GM04504 (cell line): ENCODE measurements around the gene COMMD1.
"Not testable (repeated sequence)": the region's sequence is repeated elsewhere in the genome, so short reads cannot be mapped to it uniquely, and the experiment has no call there.

Experiments
- DNase-seq: peaks from one replicate; pipeline ENCODE4 v3.0.0-alpha.2; 2012; ENCODE audit warnings: low read depth

Gene COMMD1

DNA sequence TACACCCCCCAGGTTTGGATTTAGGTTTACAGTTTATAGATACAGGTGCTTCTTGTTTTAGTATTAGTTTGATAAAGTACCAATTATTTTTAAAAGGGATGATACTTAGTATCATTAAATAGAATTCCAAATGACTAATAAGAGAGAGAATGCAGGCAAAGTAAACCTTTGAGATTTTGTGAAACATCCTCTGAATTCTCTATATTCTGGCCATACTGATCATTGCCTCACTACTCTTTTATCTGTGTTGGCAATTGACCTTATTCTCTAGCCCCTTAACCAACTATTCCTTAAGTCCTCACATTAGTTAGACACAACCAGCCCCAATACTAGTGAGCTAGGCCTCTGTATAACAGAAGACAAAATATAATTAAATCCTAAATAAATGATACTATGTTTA, 125.4 kb downstream of the COMMD1 start:
- no peak for DNase-seq

DNA sequence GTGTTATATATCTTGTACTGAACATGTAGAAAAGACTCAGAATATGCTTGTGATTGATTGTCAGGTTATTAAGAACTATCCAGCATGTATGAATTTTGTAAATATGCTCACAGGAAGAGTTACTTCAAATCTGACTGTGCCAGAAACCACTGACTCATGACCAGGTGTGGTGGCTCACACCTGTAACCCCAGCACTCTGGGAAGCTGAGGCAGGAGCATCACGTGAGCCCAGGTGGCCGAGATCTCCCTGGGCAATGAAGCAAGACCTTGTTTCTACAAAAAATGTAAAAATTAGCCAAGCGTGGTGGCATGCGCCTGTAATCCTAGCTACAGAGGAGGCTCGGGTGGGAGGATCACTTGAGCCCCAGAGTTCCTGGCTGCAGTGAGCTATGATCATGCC, 126.6 kb downstream of the COMMD1 start:
- DNase-seq, result no peak

GRCh38 chr2:62034715-62035114, 129.2 kb downstream of the COMMD1 start:
- no peak for DNase-seq

DNA sequence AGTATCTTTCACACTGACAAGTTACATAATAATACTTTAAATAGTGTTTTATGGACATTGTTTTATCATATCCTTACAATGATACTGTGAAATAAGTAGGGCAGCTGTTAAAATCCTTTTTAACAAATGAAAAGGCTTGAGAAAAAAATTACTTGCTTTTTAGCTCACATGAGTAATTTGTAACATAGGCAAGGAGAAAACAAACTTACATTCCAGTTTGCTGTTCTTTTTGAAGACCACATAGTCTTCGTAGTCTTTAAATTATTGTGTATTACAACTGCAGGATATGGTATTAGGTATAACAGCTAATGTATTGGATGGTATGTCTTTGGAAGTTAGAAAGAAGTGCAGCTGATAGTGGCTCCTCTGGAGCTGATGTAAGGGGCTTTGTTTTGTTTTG, 130.8 kb downstream of the COMMD1 start:
- no peak for DNase-seq

- no peak for DNase-seq
Measured at GRCh38 chr2:62036761-62037250, 131.3 kb downstream of the COMMD1 start.

DNA sequence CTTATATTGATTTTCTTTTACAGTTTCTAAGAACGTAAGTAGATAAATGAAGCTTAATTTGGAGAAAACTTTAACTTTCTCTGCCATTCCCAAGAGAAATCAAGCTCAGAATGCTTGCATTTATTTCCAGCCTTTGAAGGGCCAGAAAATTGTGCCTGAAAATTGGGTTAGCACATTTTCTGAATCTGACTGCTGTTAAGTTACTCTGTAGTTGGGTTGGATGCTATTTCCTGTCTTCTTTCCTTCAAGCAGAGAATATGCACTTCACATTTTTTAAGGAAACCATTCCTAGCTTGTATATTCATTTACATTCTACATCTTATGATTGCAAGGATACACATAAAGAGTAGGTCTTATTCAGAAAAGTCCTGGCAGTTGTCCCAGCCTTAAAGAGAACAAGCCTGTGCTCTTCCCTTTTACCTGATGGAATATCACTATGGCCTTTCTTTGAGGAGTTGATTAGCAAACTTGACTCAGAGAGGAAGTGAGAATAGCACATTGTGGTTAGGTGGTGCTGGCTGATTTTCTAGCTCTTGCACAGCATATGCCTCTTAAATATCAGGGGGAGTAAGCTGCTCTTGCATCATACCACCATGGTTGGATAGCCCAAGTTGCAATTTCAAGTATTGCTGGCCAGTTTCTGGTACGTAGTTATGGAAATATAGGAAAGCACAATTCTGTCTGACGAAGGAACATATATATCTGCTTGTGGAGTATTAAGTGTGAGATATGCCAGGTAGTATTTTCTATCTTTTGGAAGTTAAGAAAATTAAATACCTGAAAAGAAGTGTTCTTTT, 133.7 kb downstream of the COMMD1 start:
- DNase-seq, result no peak

DNA sequence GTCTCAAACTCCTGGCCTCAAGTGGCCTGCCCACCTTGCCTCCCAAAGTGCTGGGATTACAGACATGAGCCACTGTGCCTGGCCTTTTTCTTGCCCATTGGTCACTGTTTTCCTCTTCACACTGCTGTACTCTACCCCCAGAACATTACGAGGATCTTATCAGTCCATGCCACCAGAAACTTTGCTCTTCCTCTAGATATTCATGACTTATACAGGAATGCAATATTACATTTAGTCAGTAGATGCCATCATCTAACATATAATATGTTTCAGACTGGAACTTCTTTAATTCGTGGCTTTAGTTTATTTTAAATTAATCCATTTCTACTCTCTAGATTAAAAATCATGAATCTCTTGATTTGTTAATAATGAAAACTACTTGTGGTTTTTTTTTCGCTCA, 135.5 kb downstream of the COMMD1 start:
- DNase-seq, result no peak

GRCh38 chr2:62041701-62042385, 136.4 kb downstream of the COMMD1 start:
- not testable (repeated sequence) for DNase-seq

- DNase-seq, result no peak
Measured at GRCh38 chr2:62042400-62042799, 136.9 kb downstream of the COMMD1 start.

- no peak for DNase-seq
Measured at GRCh38 chr2:62042944-62043343, 137.5 kb downstream of the COMMD1 start.

- DNase-seq, result no peak
Measured at GRCh38 chr2:62045017-62045543, 139.6 kb downstream of the COMMD1 start.

DNA sequence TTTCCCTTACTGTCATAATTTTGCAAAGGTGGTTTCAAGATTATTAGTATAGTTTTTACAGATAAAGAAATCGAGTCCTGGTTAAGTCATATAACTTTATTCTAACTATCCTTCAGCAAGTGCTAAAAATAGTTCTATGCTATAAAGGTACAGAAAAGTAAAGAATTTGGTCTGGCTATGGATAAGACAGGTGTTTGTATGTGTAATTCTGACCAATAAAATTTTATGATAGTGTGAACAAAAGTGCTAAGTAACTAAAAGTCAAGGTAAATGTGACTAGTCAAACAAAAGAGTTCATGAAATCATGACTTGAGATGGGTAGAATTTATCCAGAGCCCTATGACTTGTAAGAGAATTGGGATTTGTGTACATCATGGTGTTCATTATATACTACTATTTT, 140.7 kb downstream of the COMMD1 start:
- DNase-seq, result no peak

DNA sequence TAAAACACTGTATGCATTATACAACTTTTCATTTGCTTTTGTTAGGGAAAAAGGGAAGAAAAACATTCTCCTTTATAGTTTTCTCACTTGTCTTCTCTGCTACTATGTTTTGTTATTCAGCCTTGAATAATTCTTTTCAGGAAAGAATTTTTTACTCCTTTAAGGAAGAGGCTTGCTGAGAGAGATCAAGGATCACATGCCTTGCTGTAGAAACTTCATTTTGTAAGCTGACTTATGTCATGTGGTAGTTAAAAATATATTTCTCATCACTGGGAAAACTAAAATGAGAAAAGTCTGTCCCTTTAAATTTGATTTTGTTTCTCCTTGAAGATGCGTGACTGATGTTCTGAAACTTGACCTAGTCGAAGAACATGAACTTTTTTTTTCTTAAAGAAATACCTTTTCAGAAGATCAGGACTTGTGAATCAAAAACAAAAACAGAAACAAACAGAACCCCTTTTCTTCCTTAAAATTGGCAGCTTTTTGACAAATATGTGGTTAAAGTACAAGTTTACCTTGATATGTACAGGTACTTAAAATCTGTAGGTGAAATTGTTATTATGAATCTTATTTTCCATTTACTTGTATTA, 145.1 kb downstream of the COMMD1 start:
- no peak for DNase-seq

DNA sequence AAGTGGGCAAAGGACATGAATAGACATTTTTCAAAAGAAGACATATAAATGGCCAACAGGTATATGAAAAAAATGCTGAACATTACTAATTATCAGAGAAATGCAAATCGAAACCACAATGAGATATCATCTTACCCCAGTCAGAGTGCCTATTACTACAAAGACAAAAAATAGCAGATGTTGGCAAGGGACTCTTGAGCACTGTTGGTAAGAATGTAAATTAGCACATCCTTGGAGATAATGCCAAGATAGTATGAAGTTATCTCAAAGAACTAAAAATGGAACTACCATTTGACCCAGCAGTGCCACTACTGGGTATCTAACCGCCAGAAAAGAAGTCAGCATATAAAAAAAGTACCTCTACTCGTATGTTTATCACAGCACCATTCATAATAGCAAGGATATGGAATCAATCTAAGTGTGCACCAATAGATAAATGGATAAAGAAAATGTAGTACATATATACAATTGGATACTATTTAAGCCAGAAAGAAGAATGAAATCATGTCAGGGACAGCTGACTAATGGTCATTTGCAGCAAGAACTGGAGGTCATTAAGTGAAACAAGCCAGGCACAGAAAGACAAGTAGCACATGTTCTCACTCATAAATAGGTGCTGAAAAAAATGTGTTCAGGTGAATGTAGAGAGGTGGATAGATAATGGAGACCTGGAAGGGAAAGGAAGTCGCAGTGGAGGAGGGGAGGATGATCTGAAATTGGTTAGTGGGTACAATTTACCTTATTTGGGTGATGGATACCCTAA, 148.7 kb downstream of the COMMD1 start:
- no peak for DNase-seq

- no peak for DNase-seq
Measured at GRCh38 chr2:62054916-62055450, 149.5 kb downstream of the COMMD1 start.

DNA sequence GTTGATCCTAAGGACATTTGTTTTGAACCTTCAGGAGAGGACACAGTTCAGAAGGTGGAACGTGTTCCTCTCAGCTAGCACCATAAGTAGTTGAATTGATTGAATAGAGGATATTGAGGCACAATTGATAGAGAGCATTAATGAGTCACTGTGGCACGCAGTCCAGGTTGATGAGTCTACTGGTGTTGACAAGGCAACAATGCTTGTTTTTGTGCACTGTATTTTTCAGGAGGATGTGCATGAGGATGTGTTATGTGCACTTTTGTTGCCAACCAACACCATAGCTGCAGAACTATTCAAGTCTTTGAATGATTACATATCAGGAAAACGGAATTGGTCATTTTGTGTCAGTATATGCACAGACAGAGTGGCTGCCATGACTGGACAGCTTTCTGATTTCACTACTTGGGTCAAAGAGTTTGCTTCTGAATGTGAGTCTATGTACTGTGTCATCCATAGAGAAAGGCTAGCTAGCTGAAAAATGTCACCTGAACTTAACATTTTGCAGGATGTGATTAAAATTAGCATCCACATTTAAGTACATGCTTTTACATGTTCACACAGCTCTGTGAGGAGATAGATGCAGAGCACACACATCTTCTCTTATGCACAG, 150.4 kb downstream of the COMMD1 start:
- no peak for DNase-seq

DNA sequence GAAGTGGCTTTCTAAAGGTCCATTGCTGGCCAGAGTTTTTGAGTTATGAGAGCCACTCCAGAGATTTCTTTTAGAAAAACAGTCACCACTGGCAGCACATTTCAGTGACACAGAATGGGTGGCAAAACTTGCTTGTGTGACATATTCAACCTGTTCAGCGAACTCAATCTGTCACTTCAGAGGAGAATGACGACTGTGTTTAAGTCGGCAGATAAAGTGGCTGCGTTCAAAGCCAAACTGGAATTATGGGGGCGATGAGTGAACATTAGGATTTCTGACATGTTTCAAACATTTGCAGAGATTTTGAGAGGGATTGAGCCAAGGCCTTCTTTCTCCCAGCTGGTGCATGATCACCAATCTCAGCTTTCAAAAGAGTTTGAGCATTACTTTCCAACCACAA, 150.9 kb downstream of the COMMD1 start:
- no peak for DNase-seq

- DNase-seq, result no peak
Measured at GRCh38 chr2:62065243-62065642, 159.8 kb downstream of the COMMD1 start.

DNA sequence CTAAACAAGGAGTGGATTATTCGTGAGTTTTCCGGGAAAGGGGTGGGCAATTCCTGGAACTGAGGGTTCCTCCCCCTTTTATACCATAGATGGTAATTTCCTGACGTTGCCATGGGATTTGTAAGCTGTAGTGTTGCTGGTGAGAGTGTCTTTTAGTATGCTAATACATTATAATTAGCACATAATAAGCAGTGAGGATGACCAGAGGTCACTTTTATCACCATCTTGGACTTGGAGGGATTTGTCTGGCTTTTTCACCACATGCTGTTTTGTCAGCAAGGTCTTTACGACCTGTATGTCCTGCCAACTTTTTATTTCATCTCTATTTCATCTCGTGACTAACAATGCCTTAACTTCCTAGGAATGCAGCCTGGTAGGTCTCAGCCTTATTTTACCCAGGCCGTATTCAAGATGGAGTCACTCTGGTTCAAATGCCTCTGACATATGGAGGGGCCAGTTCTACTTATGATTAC, 165.7 kb downstream of the COMMD1 start:
- DNase-seq, result peak; percentile 49

DNA sequence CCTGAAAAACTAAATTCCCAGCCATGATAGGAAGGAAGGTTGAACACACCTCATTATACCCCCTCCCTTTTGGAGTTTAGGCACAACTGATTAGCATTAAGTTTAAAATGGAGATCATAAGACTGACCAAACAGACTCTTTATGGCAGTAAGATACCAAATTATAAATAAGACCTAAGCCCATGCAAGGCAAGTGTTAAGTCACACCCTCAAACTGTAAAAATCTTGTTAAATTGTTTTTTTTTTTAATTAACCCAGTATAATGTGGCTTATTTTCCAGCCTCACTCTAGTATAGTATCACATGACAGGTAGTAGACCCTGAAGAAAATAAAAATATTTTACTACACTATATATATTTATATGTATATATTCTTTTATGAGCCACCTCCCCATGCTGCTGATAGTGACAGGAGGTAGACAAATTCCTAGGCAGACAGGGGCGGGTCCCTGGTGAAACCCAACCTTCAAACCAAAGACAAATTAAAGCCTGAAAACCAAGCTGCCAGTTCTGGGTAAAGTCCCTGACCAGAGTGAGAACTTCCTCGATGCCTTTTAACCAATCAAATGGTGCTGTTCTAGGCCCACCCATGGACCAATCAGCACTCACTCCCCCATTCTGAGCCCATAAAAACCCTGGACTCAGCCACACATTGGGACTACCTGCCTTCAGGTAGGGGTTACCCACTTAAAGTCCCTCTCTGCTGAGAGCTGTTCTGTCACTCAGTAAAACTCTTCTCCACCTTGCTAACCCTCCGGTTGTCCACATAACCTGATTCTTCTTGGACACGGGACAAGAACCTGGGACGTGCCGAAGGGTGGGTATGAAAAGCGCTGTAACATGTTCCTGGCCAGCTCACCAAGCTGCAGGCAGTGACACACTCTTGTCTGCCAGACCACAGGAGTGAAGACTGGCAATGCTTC, 166.5 kb downstream of the COMMD1 start:
- DNase-seq, result no peak
